PC-3 (cell line): ENCODE data around the gene CSMD2. TPM values are rescaled to one million over a fixed set of nuclear protein-coding genes. Genes with fewer than 3 reads are reported as not detected.

Experiments
- ATAC-seq: fragments of 200-7000 bp; cut with Tn5 transposase; 2 replicates; pipeline ENCODE4 v1.9.1; 2020; ENCODE audit warnings: mild to moderate bottlenecking, moderate library complexity
- BruUV-seq: library from RNA; stranded (reverse); fragments of 400-500 nt; replicated peaks from 2 replicates; lab custom pipeline; 2021; lab: Mats Ljungman, UMichigan
- CTCF ChIA-PET: fragments of 300-600 bp; sonication (Branson Sonifier 250); formaldehyde crosslinking; loops from one replicate; lab custom pipeline; 2022; ENCODE audit warnings: antibody characterized with exemption; lab: Charles Lee
- POLR2A ChIA-PET: fragments of 300-600 bp; sonication (Branson Sonifier 250); formaldehyde crosslinking; loops from one replicate; lab custom pipeline; 2022; ENCODE audit warnings: antibody characterized with exemption; ENCODE audit not compliant: unreplicated experiment; lab: Charles Lee
- DNase-seq: peaks from one replicate; pipeline ENCODE4 v3.0.0-alpha.2; 2015
- H2AFZ ChIP-seq: fragments of 300-600 bp; sonication (generic); 2 replicates; pipeline ENCODE4 v1.6.0; 2016; ENCODE audit warnings: antibody characterized with exemption, low read length
- H3F3A ChIP-seq: fragments of 300-600 bp; sonication (generic); one replicate; pipeline ENCODE4 v1.6.0; 2017; ENCODE audit warnings: antibody characterized with exemption, low read length, control low read depth, mild to moderate bottlenecking; ENCODE audit not compliant: unreplicated experiment
- H3K27ac ChIP-seq: fragments of 300-600 bp; sonication (generic); 2 replicates; pipeline ENCODE4 v1.5.1; 2016; ENCODE audit warnings: mild to moderate bottlenecking, low read length
- H3K27me3 ChIP-seq: fragments of 300-600 bp; sonication (generic); 2 replicates; pipeline ENCODE4 v1.6.1; 2016; ENCODE audit warnings: low read length, mixed read lengths
- H3K36me3 ChIP-seq: fragments of 300-600 bp; sonication (generic); 2 replicates; pipeline ENCODE4 v1.6.1; 2016; ENCODE audit warnings: low read depth, mixed run types, low read length, mixed read lengths
- H3K4me1 ChIP-seq: fragments of 300-600 bp; sonication (generic); 2 replicates; pipeline ENCODE4 v1.5.1; 2016; ENCODE audit warnings: low read length; ENCODE audit not compliant: insufficient read depth
- H3K4me2 ChIP-seq: fragments of 300-600 bp; sonication (generic); 2 replicates; pipeline ENCODE4 v1.6.0; 2016; ENCODE audit warnings: low read length
- H3K4me3 ChIP-seq: fragments of 300-600 bp; sonication (generic); 2 replicates; pipeline ENCODE4 v1.5.1; 2016; ENCODE audit warnings: mild to moderate bottlenecking, low read length, mixed read lengths
- H3K79me2 ChIP-seq: fragments of 300-600 bp; sonication (generic); 2 replicates; pipeline ENCODE4 v1.6.1; 2017; ENCODE audit warnings: low read length, mixed read lengths
- H3K9ac ChIP-seq: fragments of 300-600 bp; sonication (generic); 2 replicates; pipeline ENCODE4 v1.6.0; 2016; ENCODE audit warnings: mild to moderate bottlenecking, low read length
- H3K9me2 ChIP-seq: fragments of 300-600 bp; sonication (generic); replicated peaks from 2 replicates; pipeline ENCODE4 v1.6.1; 2016; ENCODE audit warnings: mixed run types, low read length, mixed read lengths
- H3K9me3 ChIP-seq: fragments of 300-600 bp; sonication (generic); 2 replicates; pipeline ENCODE4 v1.6.1; 2016; ENCODE audit warnings: low read length, mixed read lengths
- H4K20me1 ChIP-seq: fragments of 300-600 bp; sonication (generic); 2 replicates; pipeline ENCODE4 v1.6.1; 2016; ENCODE audit warnings: low read length, mixed read lengths
- CTCF ChIP-seq: fragments of 300-600 bp; sonication (generic); conservative IDR thresholded peaks from 2 replicates; pipeline ENCODE4 v1.5.1; 2017; ENCODE audit warnings: antibody characterized with exemption, low read depth, mild to moderate bottlenecking, low read length
- EZH2 ChIP-seq: fragments of 300-600 bp; sonication (generic); IDR thresholded peaks from one replicate; pipeline ENCODE4 v1.6.1; 2017; ENCODE audit warnings: antibody characterized with exemption, mild to moderate bottlenecking, low read length; ENCODE audit not compliant: unreplicated experiment
- EZH2phosphoT487 ChIP-seq: fragments of 300-600 bp; sonication (generic); IDR thresholded peaks from 2 replicates; pipeline ENCODE4 v1.6.1; 2018; ENCODE audit warnings: mild to moderate bottlenecking, antibody characterized with exemption, low read length, borderline replicate concordance
- intact Hi-C: fragments of 100-400 bp; cut with micrococcal nuclease; formaldehyde crosslinking; loops from 2 replicates; pipeline ENCODE4 v1.9.0; 2023
- total RNA-seq: library from RNA; depleted of rRNA; stranded (reverse); fragments of >200 nt; gene quantifications from 2 replicates; pipeline ENCODE4 v1.2.3, GENCODE V29; 2014

The CSMD2 gene
- total RNA-seq, 1 experiment from 2014 or later = not detected

GRCh38 chr1:34162852-34163766, 1.9 kb downstream of the CSMD2 start:
- no peaks in the 10 kb centered on the region for H3K9me3 ChIP-seq
- H3K27me3 ChIP-seq = peaks cover 59% of the 10 kb centered on the region
- DNase-seq (peak; percentile 44), ATAC-seq (peak; percentile 86)
- H3K9ac ChIP-seq = no peak overlapping the region
- no peaks in the 10 kb centered on the region for H3K4me1 ChIP-seq
- ChIA-PET CTCF (interaction anchor here (0.6 to 1.0 kb wide), 3 partner anchors 85 to 530 kb away, joined by 3 to 4 read pairs (median 3); no protein-coding TSS in a partner anchor), POLR2A (no interaction called here)
- H3K9me2 ChIP-seq = no peaks in the 10 kb centered on the region
- no peaks in the 10 kb centered on the region for H3K79me2 ChIP-seq
- intact Hi-C loops = no loop called here
- H3K27ac ChIP-seq = no peak overlapping the region
- no peaks in the 10 kb centered on the region for H3K36me3 ChIP-seq
- TF ChIP-seq CTCF = peak; percentile 50
- no peak; the same call in 1 of the 2 replicates for TF ChIP-seq EZH2phosphoT487
- no peak for TF ChIP-seq EZH2
- H3K4me3 ChIP-seq = peak overlapping the region; percentile 37; the same call in 1 of the 2 replicates
- no peaks in the 10 kb centered on the region for H3F3A ChIP-seq
- no peaks in the 10 kb centered on the region for H4K20me1 ChIP-seq
- BruUV-seq = no TSS peak
- peak overlapping the region; percentile 66 for H3K4me2 ChIP-seq
- peak overlapping the region; percentile 45; the same call in 1 of the 2 replicates for H2AFZ ChIP-seq

- H3F3A ChIP-seq = no peaks in the 10 kb centered on the region
- no peak overlapping the region for H2AFZ ChIP-seq
- no peaks in the 10 kb centered on the region for H4K20me1 ChIP-seq
- TF ChIP-seq CTCF = no peak
- TF ChIP-seq EZH2phosphoT487 = no peak
- TF ChIP-seq EZH2 = no peak
- H3K79me2 ChIP-seq = no peaks in the 10 kb centered on the region
- H3K27me3 ChIP-seq = peaks cover 15% of the 10 kb centered on the region
- intact Hi-C loops = no loop called here
- no peaks in the 10 kb centered on the region for H3K36me3 ChIP-seq
- POLR2A ChIA-PET = no interaction called here
- H3K4me3 ChIP-seq = no peak overlapping the region
- no peaks in the 10 kb centered on the region for H3K4me1 ChIP-seq
- CTCF ChIA-PET = no interaction called here
- H3K9me3 ChIP-seq = no peaks in the 10 kb centered on the region
- H3K9ac ChIP-seq = no peak overlapping the region
- H3K9me2 ChIP-seq = no peaks in the 10 kb centered on the region
- no peak overlapping the region for H3K27ac ChIP-seq
- no peak overlapping the region for H3K4me2 ChIP-seq
- DNase-seq (no peak), ATAC-seq (no peak)
- no TSS peak for BruUV-seq
These were observed 8.3 kb downstream of the CSMD2 start for GRCh38 chr1:34156739-34157138.

GRCh38 chr1:34155860-34156259, 9.2 kb downstream of the CSMD2 start:
- Histone ChIP-seq H3F3A (no peaks in the 10 kb centered on the region), H3K79me2 (no peaks in the 10 kb centered on the region), H4K20me1 (no peaks in the 10 kb centered on the region), H3K27me3 (peaks cover 7% of the 10 kb centered on the region), H3K27ac (no peak overlapping the region), H3K9me3 (no peaks in the 10 kb centered on the region), H3K4me3 (no peak overlapping the region), H3K4me1 (no peaks in the 10 kb centered on the region), H3K9me2 (no peaks in the 10 kb centered on the region), H2AFZ (no peak overlapping the region), H3K9ac (no peak overlapping the region), H3K36me3 (no peaks in the 10 kb centered on the region), H3K4me2 (no peak overlapping the region)
- ATAC-seq (no peak), DNase-seq (no peak)
- CTCF ChIA-PET = no interaction called here
- no TSS peak for BruUV-seq
- no peak for TF ChIP-seq EZH2
- TF ChIP-seq CTCF = no peak
- no peak for TF ChIP-seq EZH2phosphoT487
- intact Hi-C loops = no loop called here
- POLR2A ChIA-PET = no interaction called here
